ENCODE measurements around the gene CCR4.
"Not testable (repeated sequence)": the region's sequence is repeated elsewhere in the genome, so short reads cannot be mapped to it uniquely, and the experiment has no call there.

CCR4 gene

DNA sequence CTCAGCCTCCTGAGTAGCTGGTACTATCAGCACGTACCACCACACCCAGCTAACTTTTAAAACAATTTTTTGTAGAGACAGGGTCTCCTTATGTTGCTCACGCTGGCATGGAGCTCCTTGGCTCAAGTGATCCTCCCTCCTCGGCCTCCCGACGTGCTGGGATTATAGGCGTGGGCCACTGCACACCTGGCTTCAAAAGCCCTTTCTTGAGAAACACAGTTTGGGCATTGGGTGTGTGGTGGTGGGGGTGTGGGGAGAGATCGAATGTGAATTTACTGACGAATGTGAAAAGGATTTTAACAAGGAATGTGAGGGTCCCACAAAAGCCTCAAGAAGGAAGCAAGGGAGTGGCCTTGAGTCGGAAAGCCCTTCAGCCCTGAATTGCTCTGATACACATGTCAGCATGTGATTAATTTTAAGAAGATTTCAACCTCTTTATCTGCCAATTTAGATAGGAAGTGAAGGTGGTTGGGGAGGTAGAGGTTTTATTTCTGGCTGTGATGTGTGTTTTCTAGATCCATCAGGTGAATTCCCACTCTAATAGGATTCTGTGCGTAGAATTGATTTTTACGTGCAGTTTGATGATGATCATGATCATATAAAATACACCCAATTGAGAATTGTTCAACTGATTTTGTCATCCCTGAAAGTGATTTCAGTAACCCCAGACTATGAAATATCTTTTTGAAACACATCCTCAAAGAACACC lies 1.1 kb downstream of the CCR4 start:
- DNase-seq: no peak

DNA sequence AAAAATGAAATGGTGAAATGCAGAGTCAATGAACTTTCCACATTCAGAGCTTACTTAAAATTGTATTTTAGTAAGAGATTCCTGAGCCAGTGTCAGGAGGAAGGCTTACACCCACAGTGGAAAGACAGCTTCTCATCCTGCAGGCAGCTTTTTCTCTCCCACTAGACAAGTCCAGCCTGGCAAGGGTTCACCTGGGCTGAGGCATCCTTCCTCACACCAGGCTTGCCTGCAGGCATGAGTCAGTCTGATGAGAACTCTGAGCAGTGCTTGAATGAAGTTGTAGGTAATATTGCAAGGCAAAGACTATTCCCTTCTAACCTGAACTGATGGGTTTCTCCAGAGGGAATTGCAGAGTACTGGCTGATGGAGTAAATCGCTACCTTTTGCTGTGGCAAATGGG lies 3.1 kb downstream of the CCR4 start:
- DNase-seq: no peak

DNA sequence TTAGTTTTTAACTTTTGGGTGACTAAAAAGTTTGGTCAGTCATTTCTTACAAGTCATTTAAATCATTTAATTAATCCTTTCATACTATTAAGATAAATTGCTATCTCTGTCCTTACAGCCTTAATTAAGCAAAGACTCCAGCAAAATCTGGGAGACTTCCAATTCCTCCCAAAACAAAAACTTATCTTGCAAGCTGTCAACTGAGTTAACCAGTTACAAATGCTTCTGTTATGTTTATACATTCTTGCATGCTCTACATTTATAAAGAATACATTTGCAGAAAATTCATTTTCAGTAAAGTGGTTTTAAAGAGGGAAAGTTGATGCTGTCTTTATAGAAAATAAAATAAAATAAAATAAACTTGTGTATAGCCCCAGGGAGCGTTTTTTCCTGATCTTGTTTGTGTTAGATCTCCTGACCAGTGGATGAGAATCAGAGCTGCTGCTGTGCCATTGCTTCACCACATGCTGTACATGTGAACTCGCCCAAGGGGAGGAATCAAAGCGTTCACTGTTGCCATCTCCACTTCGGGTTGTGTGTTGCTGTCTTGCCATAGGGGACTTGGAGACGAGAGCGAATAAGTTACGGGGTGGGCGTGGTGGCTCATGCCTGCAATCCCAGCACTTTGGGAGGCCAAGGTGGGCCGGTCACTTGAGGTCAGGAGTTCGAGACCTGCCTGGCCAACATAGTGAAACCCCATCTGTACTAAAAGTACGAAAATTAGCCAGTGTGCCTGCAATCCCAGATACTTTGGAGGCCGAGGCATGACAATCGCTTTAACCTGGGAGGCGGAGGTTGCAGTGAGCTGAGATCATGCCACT lies 5.5 kb downstream of the CCR4 start:
- no peak for DNase-seq

DNA sequence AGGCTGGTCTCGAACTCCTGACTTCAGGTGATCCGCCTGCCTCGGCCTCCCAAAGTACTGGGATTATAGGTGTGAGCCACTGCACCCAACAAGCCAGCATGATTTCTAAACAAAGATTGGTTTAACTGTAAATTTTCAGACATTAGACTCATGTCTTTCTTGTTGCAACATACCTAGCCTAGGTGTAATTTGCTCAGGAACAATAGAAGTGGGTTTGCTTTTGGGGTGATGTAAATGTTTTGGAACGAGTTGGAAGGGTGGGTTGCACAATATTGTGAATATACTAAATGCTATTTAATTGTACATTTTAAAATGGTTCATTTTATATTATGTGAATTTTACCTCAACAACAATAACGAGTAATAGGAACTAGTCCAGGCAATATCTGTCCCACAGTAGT lies 7.1 kb downstream of the CCR4 start:
- DNase-seq: no peak

DNA sequence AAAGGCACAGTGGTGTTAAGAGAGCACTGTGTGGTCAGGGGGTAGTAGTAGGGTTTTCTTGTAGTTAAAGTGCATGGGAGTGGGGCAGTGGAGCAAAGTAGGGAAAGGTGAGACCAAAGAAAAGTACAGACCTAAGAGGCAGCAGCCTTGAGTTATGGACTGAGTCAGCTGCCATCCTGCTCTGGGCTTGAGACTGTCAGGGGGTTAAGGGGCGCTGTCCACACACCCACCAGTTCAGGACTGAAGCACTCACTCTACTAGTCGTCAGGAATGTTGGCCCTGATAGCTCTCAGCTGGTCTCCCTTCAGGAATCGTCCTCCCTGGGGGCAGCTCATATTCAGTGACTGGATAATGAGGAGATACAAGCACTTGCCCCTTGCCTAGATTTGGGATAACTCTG lies 7.9 kb downstream of the CCR4 start:
- DNase-seq: no peak

DNA sequence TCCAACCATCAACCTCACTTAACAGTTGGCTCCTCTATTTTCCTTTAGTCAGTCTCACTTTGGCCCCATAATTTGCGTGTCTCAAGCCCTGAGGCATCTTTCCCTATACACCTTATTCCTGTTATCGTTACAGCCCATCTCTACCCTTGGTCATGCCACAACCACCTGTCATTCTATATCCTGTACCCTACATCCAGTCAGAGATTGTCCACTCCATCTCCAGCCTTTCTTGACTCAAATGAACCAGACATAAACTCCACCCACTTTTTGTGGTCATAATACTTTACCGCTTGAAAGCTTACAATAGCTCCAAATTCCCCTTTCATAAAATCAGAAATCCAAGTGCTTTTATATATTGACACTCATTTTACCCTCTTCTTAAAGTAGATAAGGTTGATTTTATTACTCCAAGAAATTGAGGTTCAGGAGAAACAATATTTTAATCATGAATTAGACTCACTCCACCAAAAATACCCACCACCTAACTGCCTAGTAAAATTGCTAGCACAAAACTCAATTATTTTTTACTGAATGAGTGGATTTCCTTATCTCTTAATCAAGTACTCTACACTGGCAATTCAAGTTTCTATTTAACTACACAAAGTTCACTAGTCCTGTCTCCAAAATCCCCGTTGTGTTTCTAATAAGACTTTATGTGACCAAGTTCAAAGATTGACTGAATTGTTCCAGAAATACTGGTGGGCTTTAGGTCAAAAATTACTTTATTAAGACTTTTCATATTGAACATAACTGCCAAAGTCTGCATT lies 9.1 kb downstream of the CCR4 start:
- no peak for DNase-seq

DNA sequence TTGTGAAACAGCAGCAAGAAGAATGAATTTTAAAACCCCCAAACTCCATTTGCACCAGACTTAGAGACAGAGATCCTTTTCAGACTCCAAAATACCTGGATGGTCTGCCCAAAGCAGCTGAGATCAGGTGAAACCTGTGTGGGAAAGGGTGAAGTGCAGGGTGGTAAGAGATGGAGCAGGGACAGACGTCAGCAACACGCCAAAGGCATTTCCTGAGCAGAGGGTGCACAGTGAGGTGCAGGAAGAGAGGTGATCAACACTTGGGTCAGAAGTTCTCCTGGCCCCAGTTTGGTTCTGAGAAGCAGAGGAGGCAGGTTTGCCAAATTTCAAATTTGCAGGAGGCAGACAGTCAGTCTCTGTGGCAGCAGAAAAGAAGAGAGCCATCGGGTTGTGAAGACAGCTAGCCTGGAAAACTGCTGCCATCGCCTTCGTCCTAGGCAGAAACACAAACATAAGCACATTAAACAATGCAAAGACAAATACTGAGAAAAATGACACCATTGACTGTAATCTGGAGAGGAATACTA lies 9.8 kb downstream of the CCR4 start:
- DNase-seq: no peak

DNA sequence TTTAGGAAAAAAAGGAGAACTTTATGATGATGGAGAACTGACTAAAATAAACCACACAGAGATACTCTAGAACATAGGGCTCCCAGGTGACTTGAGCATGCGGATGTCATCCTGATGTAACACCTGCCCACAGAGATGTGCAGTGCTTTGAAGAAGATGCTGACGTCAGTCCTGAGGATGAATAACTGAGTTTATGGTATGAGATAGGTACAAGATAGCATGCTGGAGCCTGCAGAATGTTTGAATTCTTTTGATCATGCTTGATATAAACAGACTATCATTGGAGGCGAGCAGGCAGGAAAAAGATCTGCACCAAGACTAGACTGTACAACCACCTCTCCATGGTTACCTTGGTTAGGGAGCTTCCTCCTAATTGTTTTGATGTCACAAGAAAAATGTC lies 12.4 kb downstream of the CCR4 start:
- no peak for DNase-seq

DNA sequence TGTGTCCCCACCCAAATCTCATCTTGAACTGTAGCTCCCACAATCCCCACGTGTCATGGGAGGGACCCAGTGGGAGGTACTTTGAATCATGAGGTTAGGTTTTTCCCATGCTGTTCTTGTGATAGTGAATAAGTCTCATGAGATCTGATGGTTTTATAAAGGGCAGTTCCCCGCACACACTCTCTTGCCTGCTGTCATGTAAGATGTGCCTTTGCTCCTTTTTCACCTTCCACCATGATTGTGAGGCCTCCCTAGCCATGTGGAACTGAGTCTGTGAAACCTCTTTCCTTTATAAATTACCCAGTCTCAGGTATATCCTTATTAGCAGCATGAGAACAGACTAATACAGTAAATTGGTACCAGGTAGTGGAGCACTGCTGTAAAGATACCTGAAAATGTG lies 13.3 kb downstream of the CCR4 start:
- DNase-seq: not testable (repeated sequence)

DNA sequence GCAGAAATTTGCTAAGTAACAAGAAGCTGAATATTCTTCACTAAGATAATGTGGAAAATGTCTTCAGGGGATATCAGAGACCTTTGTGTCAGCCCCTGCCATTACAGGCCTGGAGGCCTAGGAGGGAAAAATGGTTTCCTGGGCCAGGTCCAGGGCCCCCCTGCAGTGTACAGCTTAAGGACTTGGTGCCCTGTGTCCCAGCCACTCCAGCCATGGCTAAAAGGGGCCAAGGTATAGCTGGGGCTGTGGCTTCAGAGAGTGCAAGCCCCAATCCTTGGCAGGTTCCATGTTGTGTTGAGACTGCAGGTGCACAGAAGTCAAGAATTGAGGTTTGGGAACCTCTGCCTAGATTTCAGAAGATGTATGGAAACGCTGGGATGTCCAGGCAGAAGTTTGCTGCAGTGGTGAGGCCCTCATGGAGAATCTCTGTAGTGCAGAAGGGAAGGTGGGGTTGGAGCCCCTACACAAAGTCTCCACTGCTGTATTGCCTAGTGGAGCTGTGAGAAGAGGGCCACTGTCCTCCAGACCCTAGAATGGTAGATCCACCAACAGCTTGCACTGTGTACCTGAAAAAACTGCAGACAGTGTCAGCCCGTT lies 14.3 kb downstream of the CCR4 start:
- not testable (repeated sequence) for DNase-seq

DNA sequence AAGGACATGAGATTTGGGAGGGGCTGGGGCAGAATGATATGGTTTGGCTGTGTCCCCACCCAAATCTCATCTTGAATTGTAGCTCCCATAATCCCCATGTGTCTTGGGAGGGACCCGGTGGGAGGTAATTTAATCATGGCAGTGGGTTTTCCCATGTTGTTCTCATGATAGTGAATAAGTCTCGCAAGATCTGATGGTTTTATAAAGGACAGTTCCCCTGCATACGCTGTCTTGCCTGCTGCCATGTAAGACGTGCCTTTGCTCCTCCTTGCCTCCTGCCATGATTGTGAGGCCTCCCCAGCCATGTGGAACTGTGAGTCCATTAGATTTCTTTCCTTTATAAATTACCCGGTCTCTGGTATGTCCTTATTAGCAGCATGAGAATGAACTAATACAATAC lies 15.2 kb downstream of the CCR4 start:
- DNase-seq: not testable (repeated sequence)

DNA sequence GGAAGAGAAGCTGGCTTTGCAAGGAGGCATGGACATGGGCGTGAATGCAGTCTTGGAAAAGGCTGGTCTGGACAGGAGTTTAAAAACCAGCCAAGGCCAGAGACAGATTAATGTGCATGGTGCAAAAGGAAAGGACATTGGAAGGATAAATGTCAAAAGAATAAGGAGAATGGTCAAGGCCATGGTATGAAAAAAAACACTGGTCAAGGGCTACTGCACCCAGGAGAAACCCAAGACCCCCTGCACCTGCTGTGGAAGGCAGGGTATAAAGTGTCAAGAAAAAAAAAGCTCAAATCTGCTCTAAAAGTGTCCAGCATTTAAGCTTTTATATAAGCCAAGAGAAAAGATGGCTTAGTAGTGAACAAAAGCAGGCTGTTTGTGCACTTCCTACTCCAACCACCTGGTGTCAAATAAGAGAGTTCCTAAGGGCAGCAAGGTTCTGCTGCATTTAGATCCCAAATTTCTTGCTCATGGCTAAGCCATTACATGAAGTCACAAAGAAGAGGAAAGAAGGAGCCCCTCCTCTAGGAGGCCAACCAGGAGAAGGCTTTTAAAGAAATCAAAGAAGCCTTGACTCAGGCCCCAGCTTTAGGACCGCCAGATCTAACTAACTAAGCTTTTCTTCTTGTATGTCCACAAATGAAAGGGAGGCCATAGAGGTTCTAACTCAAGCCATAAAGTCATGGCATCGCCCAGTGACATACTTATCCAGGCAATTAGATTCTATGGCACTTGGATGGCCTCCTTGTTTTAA lies 16.9 kb downstream of the CCR4 start:
- DNase-seq: no peak

DNA sequence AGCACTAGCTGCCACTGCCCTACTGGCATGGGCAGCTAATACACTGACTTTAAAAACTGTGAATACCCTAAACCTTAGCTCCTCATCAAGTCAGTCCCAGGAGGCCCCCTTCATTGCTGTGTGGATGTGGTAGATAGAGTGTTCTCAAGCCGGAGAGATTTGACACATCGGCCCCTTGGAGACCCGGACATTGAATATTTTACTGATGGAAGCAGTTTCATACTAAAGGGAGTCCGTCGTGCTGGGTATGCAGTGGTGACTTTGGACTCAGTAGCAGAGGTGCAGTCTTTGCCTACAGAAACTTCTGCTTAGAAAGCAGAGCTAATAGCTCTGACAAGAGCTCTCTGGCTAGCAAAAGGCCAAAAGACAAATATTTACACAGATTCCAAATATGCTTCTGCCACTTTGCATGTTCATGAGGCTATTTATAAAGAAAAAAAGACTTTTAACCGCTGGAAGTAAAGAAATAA lies 17.5 kb downstream of the CCR4 start:
- DNase-seq: no peak

DNA sequence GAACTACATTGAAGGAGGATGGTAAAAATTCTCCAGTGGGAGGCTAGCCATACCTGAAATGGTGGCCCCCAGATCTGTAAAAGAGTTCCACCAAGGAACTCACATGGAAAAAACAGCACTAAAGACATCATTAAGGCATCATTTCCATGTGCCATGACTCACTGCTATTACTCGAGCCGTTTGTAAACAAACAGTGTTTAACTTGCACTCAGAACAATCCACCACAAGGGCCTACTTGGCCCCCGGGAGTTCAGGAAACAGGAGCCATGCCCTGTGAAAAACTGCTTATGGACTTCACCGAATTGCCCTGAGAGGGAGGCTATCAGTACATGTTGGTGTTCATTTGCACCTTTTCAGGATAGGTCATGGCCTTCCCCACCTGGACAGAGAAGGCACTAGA lies 18.2 kb downstream of the CCR4 start:
- no peak for DNase-seq

DNA sequence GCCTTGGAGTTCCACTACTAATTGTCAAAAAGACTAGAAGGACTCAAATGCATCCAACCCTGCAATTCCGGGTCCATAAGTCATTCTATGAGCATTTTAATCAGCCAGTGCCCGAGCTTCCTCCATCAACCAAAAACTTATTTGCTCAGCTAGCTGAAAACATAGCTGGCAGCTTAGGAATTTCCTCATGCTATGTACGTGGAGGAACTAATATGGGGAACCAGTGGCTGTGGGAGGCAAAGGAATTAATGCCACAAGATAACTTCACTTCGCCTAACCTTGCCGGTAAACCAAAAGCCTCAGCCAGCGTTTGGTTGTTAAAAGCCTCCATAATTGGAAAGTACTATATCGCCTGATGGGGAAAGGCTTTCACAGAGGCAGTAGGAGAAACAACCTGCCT lies 19.8 kb downstream of the CCR4 start:
- DNase-seq: not testable (repeated sequence)

DNA sequence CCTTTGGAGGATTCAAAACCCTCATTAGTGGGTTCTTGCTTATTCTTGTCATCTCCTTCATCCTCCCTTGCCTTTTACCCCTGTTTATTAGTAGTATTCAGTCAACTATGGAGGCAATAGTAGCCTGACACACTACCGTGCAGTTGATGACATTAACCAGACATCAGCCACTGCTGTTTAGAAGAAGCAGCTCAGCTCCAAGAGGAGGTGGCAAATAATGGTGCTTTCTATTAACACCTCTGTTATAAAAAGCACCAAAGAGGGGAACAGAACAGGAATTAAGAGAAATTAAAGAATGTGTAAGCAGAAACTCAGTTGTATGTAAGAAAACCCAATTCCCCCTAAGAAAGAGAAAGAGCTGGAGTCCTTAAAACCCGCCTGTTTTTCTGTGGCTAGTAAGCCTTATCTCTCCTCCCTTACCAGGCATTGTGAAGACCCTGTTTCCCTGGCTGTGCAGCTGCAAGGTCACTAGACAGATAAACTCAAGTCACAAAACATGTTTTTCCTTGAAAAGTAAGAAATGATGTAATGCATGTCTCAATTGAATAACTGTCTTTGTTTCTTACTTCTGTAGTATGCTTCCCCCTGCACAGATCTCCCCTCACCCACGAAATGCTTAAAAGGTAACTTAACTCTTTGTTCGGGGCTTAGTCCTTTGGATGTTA lies 21.2 kb downstream of the CCR4 start:
- DNase-seq: no peak

DNA sequence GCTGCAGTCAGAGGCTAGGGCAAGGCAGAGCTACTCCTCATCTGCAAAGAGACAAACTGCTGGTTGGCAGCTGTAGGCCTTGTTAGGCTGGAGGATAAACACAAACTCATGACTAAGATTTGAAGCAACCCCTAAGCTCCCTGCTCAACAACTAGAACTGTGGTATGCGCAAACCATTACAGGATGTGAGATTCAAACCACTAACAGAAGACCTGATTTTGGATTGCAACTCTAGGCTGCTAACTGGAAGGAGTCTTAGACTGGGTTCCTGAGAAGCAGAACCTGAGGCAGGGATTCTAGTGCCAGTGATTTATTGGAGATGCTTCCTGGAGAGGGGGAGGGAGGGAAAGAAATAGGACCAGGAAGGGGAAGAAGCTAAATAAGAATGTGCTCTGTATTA lies 22.5 kb downstream of the CCR4 start:
- DNase-seq: no peak

DNA sequence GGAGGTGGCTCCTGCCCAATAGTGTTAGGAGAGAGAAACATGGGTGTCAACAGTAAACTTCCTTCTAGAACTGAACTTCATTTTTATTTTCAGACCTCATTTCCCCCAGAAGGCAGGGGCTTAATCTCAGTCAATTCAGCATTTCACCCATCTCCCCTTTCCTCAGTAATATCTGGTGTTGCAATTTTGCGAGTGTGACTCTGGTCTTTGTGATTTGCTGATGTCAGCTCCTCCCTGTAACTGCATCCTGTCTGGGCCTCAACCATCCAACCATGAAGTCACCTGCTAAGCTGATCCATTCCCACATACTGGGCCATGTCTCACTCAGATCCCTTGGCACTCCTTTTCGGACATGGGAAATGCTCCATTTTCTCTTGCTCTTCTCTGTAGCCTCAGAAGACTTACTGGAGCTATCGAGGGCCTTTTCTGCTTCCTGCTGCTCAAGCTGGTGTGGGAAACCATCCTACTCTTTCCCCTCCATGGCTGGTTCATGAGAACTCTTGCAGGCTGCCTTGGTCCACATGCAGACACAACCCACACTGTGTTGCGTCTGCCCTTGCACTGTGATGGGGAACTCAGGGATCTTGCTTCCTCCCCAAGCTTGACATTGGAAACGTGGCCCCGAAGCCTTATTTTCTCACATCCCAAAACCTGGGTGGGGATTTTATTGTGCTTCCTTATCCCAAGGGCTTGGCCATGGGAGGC lies 24.6 kb downstream of the CCR4 start:
- DNase-seq: no peak

DNA sequence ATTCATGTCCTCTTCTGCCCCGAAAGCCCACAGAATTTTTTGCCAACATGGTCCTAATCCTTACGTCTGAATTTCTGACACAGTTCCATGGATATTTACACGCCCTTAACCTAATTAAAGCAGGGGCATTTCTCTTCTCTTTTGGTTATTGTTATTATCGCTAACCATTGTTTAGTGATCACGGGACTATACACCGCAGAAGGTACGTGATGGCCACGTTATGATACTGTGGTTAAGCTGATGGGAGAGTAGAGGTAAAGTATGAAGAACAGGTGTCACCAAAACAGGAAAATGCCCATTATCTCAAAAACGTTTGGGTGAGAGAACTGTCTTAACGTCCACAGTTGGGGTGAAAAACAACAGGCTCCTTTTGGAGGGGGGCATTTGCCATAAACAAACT lies 26.4 kb downstream of the CCR4 start:
- no peak for DNase-seq

DNA sequence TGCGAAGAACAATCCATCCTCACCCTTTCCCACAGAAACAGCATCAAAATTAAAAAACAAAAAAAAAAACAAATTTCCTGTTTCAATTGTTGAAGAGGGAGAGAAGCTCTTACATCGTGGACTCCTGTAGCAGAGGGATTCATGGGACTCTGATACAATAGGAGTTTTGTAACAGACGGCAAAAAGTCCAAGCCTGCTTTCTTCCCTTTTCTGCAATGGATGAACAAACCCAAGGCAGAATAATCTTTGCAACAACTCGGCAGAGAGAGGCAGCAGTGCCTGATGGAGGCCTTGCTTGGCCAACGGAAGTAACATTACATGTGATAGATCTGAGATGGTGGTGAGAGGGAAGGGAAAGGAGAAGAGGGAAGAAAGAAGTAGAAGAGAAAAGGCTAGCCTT lies 26.9 kb downstream of the CCR4 start:
- DNase-seq: no peak

DNA sequence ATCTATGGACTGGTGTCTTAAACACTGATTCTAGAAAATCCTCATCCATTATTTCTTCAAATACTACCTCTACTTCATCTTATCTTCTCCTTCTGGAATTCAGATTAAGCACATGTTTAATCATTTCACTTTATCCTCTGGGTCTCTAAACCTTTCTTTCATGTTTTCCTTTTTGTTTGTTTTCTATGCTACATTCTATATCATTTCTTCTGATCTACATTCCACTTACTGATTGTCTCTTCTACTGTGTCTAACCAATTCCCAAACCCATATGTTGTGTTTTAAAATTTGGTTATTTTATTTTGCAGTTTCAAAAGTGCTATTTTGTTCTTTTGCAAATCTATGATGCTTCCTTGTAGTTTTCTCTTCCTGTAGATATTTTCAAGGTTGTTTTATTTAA lies 31.7 kb downstream of the CCR4 start:
- no peak for DNase-seq

Measured in NCI-H2227 treated with DMSO at 0.1 percent for 48 hours (cell line).